HG03457 (cell line): ENCODE results near the gene MTHFD2L.

ENCODE experiments used
- ATAC-seq: cut with Tn5 transposase; IDR thresholded peaks from one replicate; pipeline ENCODE4 v1.9.1; 2021; ENCODE audit warnings: moderate number of reproducible peaks; ENCODE audit not compliant: unreplicated experiment

MTHFD2L gene

GRCh38 chr4:74293558-74293957, 135.6 kb downstream of the MTHFD2L start:
- no peak for ATAC-seq

- no peak for ATAC-seq
Observed at GRCh38 chr4:74294681-74295080, 136.8 kb downstream of the MTHFD2L start.

GRCh38 chr4:74297539-74297938, 139.6 kb downstream of the MTHFD2L start:
- ATAC-seq, result no peak

- no peak for ATAC-seq
Observed at GRCh38 chr4:74304095-74304625, 146.2 kb downstream of the MTHFD2L start.

- ATAC-seq, result no peak
Observed at GRCh38 chr4:74305000-74305399, 147.1 kb downstream of the MTHFD2L start.

GRCh38 chr4:74307170-74307569, 149.3 kb downstream of the MTHFD2L start:
- no peak for ATAC-seq

- ATAC-seq, result no peak
Observed at GRCh38 chr4:74308215-74308614, 150.3 kb downstream of the MTHFD2L start, which contains the start of gene EPGN. TSS of gene EPGN (plus strand) at chr4:74308470. CDS start at chr4:74308534, 64 bp downstream.

- no peak for ATAC-seq
Observed at GRCh38 chr4:74309223-74309622, 151.3 kb downstream of the MTHFD2L start.

GRCh38 chr4:74311696-74312313, 153.9 kb downstream of the MTHFD2L start:
- no peak for ATAC-seq

- no peak for ATAC-seq
Observed at GRCh38 chr4:74314329-74314728, 156.4 kb downstream of the MTHFD2L start.

GRCh38 chr4:74314944-74315343, 157.0 kb downstream of the MTHFD2L start:
- no peak for ATAC-seq

- ATAC-seq, result no peak
Observed at GRCh38 chr4:74315376-74315775, 157.5 kb downstream of the MTHFD2L start.

GRCh38 chr4:74316397-74316796, 158.5 kb downstream of the MTHFD2L start:
- ATAC-seq, result no peak

GRCh38 chr4:74317616-74318246, 159.8 kb downstream of the MTHFD2L start:
- ATAC-seq, result no peak

- ATAC-seq, result no peak
Observed at GRCh38 chr4:74318276-74318675, 160.4 kb downstream of the MTHFD2L start.

GRCh38 chr4:74319470-74319869, 161.6 kb downstream of the MTHFD2L start:
- ATAC-seq, result no peak

GRCh38 chr4:74320559-74321118, 162.7 kb downstream of the MTHFD2L start:
- ATAC-seq, result no peak

GRCh38 chr4:74322301-74322700, 164.4 kb downstream of the MTHFD2L start:
- no peak for ATAC-seq

GRCh38 chr4:74323663-74324062, 165.7 kb downstream of the MTHFD2L start:
- no peak for ATAC-seq

- no peak for ATAC-seq
Observed at GRCh38 chr4:74324262-74324661, 166.3 kb downstream of the MTHFD2L start.

GRCh38 chr4:74325886-74326285, 168.0 kb downstream of the MTHFD2L start:
- ATAC-seq, result no peak

- no peak for ATAC-seq
Observed at GRCh38 chr4:74327762-74328161, 169.8 kb downstream of the MTHFD2L start.
